ENCODE results near the gene SCN4B.

Gene SCN4B

GRCh38 chr11:118175031-118175992, 22.7 kb upstream of the SCN4B start:
- no peak for DNase-seq (ENCODE audit: low read depth in 1 of 2, low spot score in 1 of 2)

DNA sequence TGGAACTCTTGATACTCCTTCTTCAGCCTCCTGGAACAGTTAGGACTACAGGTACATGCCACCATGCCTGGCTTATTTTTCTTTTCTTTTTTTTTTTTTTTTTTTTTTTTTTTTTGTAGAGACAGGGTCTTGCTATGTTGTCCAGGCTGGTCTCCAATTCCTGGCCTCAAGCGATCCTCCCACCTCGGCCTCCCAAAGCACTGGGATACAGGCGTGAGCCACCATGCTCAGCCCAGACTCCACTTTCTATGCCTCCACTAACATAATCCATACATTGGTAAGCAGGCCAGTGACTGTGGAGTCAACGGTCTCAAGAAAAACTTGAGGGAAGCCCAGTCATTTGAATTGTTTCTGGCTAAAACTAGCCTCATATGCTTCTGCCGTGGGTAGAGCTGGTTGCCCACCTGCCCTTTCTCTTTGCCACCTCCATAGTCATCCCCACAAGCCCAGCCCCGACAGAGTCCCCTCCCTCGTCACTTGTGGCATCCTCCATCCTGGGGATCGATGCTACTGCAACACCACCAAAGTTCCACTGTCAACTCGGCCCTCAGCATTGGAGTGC, 21.5 kb upstream of the SCN4B start:
- DNase-seq (ENCODE audit: low read depth in 1 of 2, low spot score in 1 of 2): no peak

- no peak for DNase-seq (ENCODE audit: low read depth in 1 of 2, low spot score in 1 of 2)
Observed at GRCh38 chr11:118172356-118172755, 19.7 kb upstream of the SCN4B start.

GRCh38 chr11:118171269-118172062, 18.8 kb upstream of the SCN4B start:
- peak; percentile 35 to 53 for DNase-seq (ENCODE audit: low read depth in 1 of 2, low spot score in 1 of 2)

DNA sequence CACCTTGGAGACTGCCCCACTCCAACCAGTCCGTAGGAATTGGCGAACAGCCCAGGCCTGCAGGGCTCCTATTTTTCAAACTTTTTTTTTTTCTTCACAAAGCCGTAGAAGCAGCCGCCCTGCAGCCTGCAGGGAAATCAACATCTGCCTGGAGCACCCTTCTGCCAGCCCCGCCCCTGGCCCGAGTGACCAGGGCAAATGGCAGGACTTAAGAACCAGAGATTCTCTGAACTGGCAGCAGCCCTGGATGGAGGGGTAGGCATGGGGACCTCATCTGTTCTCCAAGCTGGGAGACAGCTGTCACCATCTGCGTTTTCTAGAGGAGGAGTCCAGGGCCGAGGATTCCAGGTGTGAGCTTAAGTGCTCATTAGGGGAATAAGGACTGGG, 18.3 kb upstream of the SCN4B start:
- no peak for DNase-seq (ENCODE audit: low read depth in 1 of 2, low spot score in 1 of 2)

GRCh38 chr11:118170231-118170630, 17.6 kb upstream of the SCN4B start:
- no peak for DNase-seq (ENCODE audit: low read depth in 1 of 2, low spot score in 1 of 2)

DNA sequence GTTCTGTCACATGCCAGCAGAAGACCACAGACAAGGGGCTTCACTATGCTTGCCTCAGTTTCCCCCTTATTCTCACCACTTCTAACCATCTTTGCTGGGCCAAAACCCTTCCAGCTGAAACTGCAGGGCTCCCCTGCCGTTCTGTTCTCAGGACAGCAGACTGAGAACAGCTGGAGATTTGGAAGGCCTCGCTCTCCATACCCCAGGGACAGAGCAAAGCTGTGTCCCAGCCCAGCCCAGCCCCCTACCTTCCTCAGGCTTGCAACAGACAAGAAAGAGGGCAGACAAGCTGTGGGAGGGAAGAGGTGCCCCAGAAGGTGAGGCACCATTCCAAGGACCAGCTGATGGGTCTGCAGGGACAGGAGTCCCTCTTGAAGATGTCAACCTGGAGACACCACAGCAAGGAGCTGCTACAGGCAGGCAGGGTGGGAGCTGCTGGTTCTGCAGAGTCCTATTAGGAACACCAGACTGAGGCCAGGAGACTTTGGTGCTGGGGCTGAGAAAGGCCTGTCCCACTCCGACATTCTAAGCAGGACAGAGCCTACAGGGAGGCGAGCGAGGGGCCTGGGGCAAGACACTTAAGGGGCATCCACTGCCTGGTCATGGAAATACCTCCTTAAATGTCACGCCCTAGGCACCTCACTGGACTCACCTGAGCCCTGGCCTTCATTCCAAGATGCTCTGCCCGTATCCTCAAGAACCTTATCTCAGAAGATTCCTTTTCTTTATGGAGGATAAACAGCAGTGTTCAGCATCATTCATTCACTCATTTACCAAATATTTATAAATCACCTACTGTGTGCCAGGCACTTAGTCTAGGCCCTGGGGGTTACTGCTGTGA, 16.9 kb upstream of the SCN4B start:
- DNase-seq (ENCODE audit: low read depth in 1 of 2, low spot score in 1 of 2): no peak

DNA sequence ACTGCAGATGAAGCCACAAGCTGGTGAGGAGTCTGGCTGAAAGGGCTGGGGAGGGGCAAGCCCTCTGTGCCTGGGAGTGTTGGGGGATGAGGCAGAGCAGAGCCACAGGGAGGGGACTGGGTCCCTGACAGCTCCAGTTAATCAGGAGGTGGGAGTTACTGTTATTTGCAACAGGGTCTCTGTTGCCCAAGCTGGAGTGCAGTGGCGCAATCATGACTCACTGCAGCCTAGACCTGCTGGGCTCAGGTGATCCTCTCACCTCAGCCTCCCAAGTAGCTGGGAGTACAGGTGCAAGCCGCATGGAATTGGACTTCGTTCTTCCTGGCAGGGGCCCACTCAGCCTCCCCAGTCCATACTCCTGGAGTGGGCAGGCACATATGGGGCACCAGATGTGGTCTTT, 16.1 kb upstream of the SCN4B start:
- DNase-seq (ENCODE audit: low read depth in 1 of 2, low spot score in 1 of 2): no peak

DNA sequence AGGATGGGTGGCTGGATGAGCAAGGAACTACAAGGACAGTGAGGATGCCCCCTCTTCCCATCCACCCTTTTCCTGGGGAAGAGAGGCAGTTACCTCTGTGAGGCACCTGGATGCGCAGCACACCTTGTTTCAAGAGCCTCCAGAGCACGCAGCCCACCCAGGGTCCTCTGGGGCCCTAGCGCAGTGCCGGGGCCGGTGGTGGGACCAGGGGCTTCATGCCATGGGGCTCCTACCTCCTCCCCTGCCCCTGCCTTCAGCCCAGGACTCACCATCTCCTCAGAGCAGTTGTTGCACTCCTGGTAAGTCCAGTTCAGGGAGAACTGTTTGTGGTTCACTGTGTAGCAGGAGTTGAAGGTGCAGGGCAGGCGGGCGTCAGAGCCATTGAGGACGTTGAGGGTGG, 15.7 kb upstream of the SCN4B start:
- no peak for DNase-seq (ENCODE audit: low read depth in 1 of 2, low spot score in 1 of 2)

DNA sequence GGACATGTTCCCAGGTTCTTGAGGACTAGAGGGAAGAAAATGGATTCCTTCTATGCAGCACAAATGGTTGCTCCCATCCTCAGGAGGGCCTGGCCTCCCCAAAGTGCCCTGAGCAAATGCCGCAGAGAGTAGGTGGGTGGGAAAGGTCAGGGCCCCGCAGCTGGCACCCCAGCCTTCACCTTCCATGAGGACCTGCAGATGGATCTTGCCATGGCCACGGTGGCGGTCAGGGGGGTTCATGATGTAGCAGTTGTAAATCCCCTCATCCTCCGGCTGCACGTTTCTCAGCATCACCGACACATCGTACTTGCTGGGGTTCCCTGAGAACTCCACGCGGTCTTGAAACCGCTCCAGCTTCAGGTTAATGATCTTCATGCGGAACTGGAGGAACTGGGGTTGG, 15.3 kb upstream of the SCN4B start:
- no peak for DNase-seq (ENCODE audit: low read depth in 1 of 2, low spot score in 1 of 2)

- DNase-seq (ENCODE audit: low read depth in 1 of 2, low spot score in 1 of 2): no peak
Observed at GRCh38 chr11:118167253-118167652, 14.6 kb upstream of the SCN4B start.

- no peak for DNase-seq (ENCODE audit: low read depth in 1 of 2, low spot score in 1 of 2)
Observed at GRCh38 chr11:118166641-118167040, 14.0 kb upstream of the SCN4B start.

DNA sequence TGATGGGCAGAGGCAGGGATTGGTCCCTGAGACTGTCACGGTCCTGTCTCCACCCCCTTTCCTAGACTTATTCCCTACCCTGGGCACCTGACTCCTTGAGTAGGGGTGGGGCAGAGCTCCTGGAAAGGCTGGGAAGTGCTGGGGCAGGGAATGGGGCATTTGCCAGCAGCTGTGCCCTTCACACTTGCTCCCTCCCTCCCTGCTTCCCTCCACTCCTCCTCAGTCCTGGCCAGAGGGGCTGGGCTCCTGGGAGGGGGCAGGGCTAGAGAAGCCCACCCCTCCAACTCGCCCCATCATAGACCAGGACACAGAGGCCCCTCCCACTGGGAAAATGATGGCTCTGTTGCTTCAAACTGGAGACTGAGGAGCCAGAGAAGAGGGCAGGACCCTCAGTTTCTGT, 12.3 kb upstream of the SCN4B start:
- DNase-seq (ENCODE audit: low read depth in 1 of 2, low spot score in 1 of 2): no peak

DNA sequence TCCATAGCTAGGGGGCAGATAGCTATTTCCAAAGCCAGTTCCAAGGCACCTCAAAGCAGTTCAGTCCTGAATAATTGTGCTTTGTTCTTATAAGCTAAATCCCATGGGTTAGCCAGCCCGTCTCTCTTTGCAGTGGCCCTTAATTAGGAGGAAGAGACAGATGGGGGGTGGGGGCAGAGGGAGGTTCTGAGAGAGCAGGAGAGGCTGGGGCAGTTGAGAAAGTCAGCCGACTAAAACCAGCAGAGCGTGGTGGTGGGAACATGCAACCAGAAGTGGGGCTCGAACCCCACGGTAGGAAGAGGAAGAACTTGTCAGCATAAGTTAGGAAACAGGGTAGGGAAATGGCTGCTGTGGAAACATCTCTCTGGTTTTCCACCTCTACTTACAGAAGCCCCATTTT, 10.9 kb upstream of the SCN4B start:
- no peak for DNase-seq (ENCODE audit: low read depth in 1 of 2, low spot score in 1 of 2)

DNA sequence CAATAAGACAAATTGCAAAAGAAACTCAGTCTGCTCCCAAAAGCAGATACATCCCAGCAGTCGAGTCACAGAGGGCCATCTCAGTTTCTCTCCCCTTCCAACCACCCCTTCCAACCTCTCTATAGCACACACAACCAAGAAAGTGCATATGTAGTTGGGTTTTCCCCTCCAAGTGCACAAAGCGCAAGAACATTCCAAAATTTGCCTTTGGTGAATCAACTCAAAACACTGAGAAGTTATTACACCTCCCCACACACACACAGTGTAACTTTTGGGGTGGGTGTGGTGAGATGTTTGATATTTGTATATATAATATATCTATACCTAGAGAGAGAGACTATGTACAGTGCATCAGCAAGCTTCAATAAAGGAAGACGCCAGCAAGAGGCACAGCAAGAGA, 10.2 kb upstream of the SCN4B start:
- DNase-seq (ENCODE audit: low read depth in 1 of 2, low spot score in 1 of 2): no peak

- DNase-seq (ENCODE audit: low read depth in 1 of 2, low spot score in 1 of 2): no peak
Observed at GRCh38 chr11:118161786-118162185, 9.2 kb upstream of the SCN4B start.

- no peak for DNase-seq (ENCODE audit: low read depth in 1 of 2, low spot score in 1 of 2)
Observed at GRCh38 chr11:118157186-118157895, 4.7 kb upstream of the SCN4B start.

DNA sequence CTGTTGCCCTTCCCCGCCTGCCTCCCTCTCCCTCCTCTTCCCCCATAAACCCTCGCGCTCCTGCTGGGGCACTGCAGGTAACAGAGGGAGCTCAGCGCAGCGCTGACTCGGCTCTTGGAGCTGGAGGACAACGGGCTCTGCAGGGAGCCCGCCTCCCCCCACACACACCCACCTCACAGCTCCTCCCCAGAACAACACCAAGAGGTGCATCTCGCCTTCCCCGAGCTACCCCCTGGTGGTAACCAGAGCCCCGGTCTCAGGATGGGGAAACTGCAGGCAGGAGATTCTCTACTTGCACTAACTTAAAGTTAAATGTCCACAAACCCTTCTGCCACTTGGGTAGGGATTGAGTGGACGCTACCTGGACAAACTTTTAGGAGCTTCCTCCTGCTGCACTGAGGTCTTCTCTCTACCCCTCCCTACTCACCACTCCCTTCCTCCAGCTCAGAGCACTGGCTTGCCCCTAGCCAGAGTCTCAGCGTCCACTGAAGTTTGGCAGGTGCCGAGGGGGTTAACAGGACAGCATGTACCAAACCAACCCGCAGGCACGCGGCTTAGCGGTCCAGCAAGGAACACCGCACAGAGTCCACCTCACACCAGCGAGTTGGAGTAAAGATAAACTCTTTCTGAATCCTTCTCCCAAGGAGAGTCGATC, 4.0 kb upstream of the SCN4B start:
- DNase-seq (ENCODE audit: low read depth in 1 of 2, low spot score in 1 of 2): no peak

DNA sequence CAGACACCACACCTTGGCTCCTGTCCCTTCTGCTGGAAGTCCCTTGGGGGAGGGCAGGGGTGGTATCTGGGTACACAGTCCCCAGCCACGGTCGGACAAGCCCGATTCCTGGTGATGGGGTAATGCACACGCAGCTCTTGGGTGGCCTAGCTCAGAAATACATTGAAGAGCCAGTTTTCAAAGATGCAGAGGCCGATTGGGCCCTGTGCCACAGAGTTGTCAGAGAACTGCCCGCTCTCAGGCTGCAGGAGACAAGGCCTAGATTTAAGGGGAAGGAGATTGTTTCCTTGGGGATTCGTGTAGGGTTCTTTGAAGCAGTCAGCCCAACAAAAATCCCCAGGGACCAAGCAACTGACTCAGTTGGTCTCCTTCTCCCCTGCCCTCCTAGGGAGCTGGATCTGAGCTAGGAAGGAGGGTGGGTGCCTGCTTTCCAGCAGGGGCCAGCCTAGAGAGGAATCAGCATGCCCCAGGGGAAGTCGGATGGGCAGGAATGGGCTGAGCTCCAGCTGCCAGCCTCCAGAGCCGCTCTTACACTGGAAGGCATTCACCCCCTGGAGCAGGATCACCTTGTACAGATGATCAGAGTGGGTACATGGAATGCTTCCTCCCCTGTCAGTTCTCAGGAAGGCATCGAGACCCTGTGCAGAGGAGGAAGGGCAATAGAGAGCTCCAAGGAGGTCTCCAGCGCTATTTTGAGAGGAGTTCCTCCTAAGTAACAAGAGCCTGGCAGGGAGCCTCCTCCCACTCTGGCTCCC, 3.3 kb upstream of the SCN4B start:
- DNase-seq (ENCODE audit: low read depth in 1 of 2, low spot score in 1 of 2): no peak
